Lower leg skin (tissue), 4 donors: ENCODE data around the gene CDKL5. TPM values are rescaled to one million over a fixed set of nuclear protein-coding genes. Genes with fewer than 3 reads are reported as not detected.

Source experiments
- DNase-seq, 2 donors: peaks; one replicate each; pipeline ENCODE4 v3.0.0-alpha.2; 2019; ENCODE audit warnings: low spot score in 2 of 2
- H3K4me3 ChIP-seq: fragments of 200-600 bp; sonication (generic); 2 replicates; pipeline ENCODE4 v1.5.1; 2017; ENCODE audit warnings: mild to moderate bottlenecking, low read depth; ENCODE audit not compliant: poor library complexity, severe bottlenecking
- POLR2A ChIP-seq, 2 donors: fragments of 450-650 bp; IDR thresholded peaks; one replicate each; pipeline ENCODE4 v1.6.1; 2016 to 2017; ENCODE audit warnings: antibody characterized with exemption in 2 of 2, mild to moderate bottlenecking in 1 of 2, moderate library complexity in 1 of 2
- WGBS, 2 donors: methylation state at CpG; one replicate each; pipeline ENCODE4 v1.1.5; 2018; 5-methylcytosine and 5-hydroxymethylcytosine counted together
- intact Hi-C: fragments of 100-400 bp; cut with DNase I; formaldehyde crosslinking; loops from one replicate; pipeline ENCODE4 v1.15.0; 2023; ENCODE audit warnings: low total_unique reads
- total RNA-seq, 4 donors: library from RNA; depleted of rRNA; stranded (reverse); fragments of >200 nt; gene quantifications; one replicate each; pipeline ENCODE4 v1.1.0, GENCODE V29; 2016
- TF ChIP-seq, protein P1 (sequence below), 3 donors: fragments of 450-650 bp; IDR thresholded peaks; one replicate each; pipeline ENCODE4 v1.5.1; 2016; ENCODE audit warnings: antibody characterized with exemption in 3 of 3, mild to moderate bottlenecking in 3 of 3, moderate library complexity in 2 of 3

CDKL5 gene
- total RNA-seq, 4 donors from 2014 or later, result 3.3 to 9.2 (median 5.1) TPM

DNA sequence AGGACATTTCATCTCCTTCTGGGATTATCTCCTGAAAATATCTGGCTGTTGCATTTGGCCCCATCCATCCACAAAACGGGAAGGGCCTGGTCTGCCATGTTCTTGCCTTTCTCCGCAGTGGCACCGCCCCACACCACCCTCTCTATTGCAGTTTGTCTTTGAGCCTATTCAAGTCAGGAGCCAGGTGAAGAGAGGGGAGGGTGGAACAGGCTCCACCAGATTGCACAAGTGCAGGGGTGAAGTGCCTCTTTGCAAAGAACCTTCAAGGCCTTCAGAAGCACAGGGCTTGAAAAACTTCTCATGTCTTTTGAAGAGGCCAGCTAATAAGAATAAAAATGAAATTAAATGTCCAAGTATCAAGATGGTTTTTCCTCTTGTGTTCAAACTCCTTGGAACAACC is 217.8 kb downstream of the CDKL5 start:
- TF ChIP-seq, protein P1, sequence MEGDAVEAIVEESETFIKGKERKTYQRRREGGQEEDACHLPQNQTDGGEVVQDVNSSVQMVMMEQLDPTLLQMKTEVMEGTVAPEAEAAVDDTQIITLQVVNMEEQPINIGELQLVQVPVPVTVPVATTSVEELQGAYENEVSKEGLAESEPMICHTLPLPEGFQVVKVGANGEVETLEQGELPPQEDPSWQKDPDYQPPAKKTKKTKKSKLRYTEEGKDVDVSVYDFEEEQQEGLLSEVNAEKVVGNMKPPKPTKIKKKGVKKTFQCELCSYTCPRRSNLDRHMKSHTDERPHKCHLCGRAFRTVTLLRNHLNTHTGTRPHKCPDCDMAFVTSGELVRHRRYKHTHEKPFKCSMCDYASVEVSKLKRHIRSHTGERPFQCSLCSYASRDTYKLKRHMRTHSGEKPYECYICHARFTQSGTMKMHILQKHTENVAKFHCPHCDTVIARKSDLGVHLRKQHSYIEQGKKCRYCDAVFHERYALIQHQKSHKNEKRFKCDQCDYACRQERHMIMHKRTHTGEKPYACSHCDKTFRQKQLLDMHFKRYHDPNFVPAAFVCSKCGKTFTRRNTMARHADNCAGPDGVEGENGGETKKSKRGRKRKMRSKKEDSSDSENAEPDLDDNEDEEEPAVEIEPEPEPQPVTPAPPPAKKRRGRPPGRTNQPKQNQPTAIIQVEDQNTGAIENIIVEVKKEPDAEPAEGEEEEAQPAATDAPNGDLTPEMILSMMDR (IDR thresholded peaks at IDR 0.05), result no peak
- TF ChIP-seq POLR2A (IDR thresholded peaks at IDR 0.05), result no peak
- WGBS, 2 donors, result 82 to 84% methylated on average over 3 of the region's 3 CpGs
- no peak overlapping the region for H3K4me3 ChIP-seq
- intact Hi-C loops, result no loop called here
- no peak for DNase-seq

- no peak for TF ChIP-seq POLR2A (IDR thresholded peaks at IDR 0.05)
- TF ChIP-seq, protein P1 (IDR thresholded peaks at IDR 0.05), result no peak
- intact Hi-C loops, result no loop called here
- no peak for DNase-seq
- 67 to 82% methylated on average over 3 of the region's 3 CpGs for WGBS, 2 donors
- no peak overlapping the region for H3K4me3 ChIP-seq
These were observed 218.4 kb downstream of the CDKL5 start for GRCh38 chrX:18643853-18644252.

DNA sequence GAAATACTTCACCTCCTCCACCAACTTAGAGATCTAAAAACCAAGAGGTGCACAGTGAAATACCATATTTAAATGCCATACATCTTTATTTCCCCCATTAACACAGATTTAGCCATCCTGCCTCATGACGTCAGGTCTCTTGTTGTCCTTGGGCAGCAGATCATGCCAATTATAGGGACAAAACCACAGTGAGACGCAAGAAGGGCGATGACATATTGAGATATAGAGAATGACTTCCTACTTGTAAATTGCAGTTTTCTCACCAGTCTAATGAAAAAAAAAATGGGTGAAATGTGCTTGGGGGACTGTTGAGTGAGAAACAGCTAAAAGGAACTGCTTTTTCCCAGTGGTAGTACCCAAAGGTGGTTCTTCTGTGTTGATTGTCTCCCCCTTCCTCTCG is 222.2 kb downstream of the CDKL5 start:
- H3K4me3 ChIP-seq, result no peak overlapping the region
- 69 to 81% methylated on average over 4 of the region's 4 CpGs for WGBS, 2 donors
- DNase-seq, result no peak
- intact Hi-C loops, result no loop called here
- TF ChIP-seq, protein P1 (IDR thresholded peaks at IDR 0.05), result no peak
- TF ChIP-seq POLR2A (IDR thresholded peaks at IDR 0.05), result no peak

DNA sequence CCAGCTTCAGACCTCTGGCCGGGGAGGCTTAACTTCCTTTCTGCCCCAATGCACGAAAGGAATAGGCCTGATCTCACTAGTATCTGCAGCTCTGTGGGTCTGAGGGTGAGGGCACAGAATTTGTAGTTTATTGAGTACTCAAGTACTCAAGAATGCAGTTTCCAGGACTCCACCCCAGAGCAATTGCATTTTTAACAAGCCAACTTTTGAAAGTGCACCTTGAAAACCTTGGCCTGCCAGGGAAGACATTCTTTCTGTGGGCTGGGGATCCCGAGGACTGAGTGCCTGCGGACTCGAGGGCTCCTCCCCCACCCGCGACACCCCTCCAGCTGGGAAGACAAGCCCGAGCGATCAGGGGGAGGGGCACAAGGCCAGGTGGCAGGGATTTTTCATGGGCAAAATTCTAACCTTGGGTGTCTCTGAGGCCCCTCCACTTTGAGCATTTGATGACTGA is 224.1 kb downstream of the CDKL5 start:
- 25 to 48% methylated on average over 8 to 9 of the region's 9 CpGs for WGBS, 2 donors
- intact Hi-C loops, result no loop called here
- no peak for TF ChIP-seq POLR2A (IDR thresholded peaks at IDR 0.05)
- TF ChIP-seq, protein P1 (IDR thresholded peaks at IDR 0.05), result no peak
- H3K4me3 ChIP-seq, result no peak overlapping the region
- no peak for DNase-seq

DNA sequence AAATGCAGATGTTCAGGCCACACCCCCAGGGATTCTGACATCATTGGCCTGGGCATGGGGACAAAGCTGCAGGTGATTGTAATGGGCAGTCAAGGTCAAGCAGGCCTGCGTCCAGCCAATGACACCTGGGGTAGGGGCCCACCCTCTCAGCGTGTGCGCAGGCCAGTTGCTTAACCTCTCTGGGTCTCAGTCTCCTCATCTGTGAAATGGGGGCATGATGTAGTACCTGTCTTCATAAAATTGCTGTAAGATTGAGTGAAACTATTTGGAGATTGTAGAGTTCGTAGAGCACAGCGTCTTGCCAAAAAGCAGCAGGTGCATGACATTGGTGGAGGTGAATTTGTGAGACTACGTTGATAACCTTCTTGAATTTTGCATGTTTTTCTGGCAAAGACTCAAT is 225.3 kb downstream of the CDKL5 start:
- TF ChIP-seq POLR2A (IDR thresholded peaks at IDR 0.05), result no peak
- TF ChIP-seq, protein P1 (IDR thresholded peaks at IDR 0.05), result no peak
- DNase-seq, result no peak
- H3K4me3 ChIP-seq, result no peak overlapping the region
- intact Hi-C loops, result no loop called here
- WGBS, 2 donors, result 90 to 98% methylated on average over 6 of the region's 6 CpGs

- no peak for DNase-seq
- H3K4me3 ChIP-seq, result no peak overlapping the region
- TF ChIP-seq, protein P1 (IDR thresholded peaks at IDR 0.05), result no peak
- TF ChIP-seq POLR2A (IDR thresholded peaks at IDR 0.05), result no peak
- intact Hi-C loops, result no loop called here
These were observed 227.2 kb downstream of the CDKL5 start for GRCh38 chrX:18652636-18653035.
